DMS79 (cell line): ENCODE measurements around the gene SUPT4H1.

ENCODE experiments used
- DNase-seq: peaks from one replicate; lab custom pipeline; 2025; lab: John Stamatoyannopoulos, UW

The SUPT4H1 gene

DNA sequence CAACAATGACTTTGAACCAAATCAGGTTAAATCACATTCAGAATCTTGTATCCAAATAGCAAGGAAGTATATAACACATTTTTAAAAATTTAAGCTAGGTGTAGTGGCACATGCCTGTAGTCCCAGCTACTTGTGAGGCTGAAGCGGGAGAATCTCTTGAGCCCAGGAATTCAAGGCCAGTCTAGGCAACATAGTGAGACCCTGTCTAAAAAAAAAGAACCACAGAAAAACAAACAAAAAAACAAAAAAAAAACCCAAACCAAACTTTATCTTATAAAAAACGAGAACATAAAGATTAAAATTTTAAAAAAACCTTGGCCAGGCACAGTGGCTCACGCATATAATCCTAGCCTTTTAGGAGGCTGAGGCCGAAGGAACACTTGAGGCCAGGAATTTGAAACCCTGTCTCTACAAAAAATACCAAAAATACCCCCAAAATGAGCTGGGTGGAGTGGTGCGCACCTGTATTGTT, 11.6 kb downstream of the SUPT4H1 start:
- DNase-seq, result no peak

- no peak for DNase-seq
These were observed 12.1 kb downstream of the SUPT4H1 start for GRCh38 chr17:58339755-58340404.

- no peak for DNase-seq
These were observed 12.9 kb downstream of the SUPT4H1 start for GRCh38 chr17:58338841-58339754.

GRCh38 chr17:58338454-58338840, 13.6 kb downstream of the SUPT4H1 start:
- DNase-seq, result no peak

DNA sequence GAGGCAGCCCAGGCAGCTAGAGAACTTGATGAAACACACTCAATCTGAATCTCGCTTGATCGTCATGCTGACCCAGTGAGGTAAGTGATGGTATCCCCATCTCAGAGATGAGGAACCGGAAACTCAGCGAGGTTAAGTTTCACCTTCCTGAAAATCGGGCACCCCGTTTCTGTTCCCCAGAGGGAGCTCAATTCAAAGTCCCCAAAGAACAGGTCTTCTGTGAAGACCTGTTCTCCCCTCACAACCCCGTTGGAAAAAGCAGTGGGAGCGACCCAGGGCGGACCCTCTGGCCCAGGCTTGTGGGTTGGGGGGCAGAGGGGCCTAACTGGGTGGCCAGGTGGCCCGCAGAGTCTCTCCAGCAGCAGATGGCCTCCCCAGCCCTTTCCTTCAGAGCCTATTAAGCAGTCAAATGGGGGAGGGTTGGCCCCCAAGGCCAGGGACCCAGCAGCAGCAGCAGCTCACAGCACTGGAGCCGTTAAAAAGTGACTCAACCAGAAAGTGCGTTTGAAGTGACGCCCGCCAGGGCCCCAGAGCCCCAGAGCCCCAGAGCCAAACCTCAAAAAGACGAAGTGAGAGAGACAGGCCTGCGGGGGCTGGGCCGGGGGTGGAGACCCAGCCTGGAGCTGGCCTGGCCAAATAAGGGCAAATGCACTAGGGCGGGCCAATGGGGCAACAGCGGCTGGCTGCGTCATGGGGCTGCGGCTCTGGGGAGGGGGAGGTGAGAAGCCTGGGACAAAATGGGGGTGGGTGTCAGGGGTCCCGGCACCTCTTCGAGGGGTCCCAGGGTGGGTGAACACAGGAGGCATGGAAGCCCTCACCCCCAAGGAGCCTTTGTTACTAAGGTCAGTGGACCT, 14.2 kb downstream of the SUPT4H1 start:
- no peak for DNase-seq

DNA sequence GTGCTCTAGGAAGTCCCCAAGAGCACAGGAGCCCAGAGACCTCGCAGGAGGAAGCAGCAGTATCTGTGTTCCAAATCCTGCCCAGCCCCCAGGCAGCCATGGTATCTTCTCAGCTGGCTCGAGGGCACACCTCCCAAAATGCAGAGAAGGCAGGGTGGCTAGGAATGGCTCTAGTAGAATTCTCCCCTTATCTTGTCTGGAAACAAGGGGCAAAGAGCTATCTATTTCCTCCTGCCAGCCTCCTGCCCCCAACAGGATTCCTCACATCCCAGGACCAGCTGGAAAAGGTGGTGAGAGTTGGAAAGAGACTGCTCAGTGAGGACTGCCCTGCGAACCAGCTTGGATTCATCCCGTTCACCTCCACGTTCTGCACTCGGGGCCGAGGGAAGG, 14.8 kb downstream of the SUPT4H1 start:
- DNase-seq, result no peak

GRCh38 chr17:58336456-58337209, 15.4 kb downstream of the SUPT4H1 start:
- no peak for DNase-seq

DNA sequence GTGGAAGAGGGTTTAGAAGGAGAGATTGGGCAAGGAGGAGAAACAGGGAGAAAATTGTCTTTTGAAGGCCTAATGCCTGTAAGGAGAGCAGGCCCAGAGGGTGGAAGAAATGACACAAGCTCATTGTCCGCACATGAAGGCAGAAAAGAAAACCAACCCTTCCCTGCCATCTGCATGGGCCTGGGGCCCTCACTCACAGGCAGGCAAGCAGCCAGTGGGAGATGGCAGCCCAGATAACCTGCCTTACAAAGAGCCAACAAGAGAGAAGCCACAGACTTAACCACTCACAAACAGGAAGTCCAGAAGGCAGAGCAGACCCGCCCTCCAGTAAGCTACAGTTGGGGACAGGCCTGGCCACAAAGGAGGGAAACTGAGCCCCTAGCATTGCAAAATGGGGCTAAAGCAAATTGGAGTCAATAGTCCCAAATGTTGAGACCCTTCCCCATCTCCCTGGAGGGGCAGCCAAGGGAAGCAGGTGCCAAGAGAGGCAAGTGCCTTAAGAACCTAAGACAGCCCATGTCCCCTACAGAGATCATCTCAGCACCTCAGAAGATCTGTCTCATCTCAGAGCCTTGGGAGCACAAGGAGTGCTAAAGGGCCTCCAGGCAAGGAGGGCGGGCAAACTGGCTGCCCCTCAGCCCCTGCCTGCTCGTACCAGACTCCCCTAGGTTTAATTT, 16.1 kb downstream of the SUPT4H1 start:
- no peak for DNase-seq

DNA sequence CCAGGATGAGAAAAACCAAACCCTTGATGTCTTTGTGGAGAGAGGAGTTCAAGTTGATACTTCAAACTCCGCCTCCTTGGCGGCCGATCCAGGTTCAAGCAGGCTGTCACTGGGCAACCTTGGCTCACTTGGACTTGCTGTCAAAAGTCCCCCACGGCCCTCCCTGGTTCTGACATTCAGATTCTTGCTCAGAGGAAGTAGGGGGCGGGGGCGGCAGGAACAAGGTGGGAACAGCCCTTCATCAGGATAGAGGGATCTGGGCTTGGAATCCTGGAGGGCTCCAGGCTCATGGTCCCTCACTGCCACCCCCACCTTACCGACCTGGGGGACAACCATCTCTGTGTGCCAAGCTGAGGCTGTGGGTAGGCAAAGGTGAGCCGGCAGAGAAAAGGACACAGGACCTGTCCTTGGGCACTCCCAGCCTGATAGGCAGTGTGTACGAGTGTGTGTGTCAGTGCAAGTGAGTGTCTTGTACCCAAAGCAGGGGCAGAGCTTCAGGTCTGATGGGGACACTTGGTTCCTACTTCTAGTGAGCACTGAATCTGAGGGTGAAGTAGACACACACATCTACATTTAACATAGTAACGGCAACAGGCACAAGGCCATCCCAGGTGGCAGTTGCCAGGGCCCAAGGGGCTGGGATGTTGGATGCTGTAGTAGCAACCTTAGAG, 16.8 kb downstream of the SUPT4H1 start:
- no peak for DNase-seq

DNA sequence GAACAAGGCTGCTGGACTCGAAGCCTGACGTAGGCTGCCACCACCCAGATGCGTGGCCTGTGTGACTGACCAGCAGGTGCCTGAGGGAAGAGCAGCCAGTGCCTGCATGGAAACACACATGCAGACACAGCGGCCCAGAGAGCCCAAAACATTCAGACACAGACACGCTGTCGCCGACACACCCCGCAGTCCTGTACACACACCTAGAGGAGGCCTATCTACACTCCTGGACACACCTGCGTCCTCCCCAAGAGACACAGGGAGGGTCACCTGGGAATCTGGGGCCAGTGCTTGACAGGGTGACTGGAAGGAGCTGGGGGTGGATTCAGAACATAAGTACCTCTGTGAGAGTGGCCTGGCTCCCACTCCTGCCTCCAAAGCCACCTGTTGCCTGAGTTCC, 17.3 kb downstream of the SUPT4H1 start:
- DNase-seq, result no peak

- no peak for DNase-seq
These were observed 17.7 kb downstream of the SUPT4H1 start for GRCh38 chr17:58334256-58334655.

- DNase-seq, result no peak
These were observed 18.2 kb downstream of the SUPT4H1 start for GRCh38 chr17:58333736-58334207.

DNA sequence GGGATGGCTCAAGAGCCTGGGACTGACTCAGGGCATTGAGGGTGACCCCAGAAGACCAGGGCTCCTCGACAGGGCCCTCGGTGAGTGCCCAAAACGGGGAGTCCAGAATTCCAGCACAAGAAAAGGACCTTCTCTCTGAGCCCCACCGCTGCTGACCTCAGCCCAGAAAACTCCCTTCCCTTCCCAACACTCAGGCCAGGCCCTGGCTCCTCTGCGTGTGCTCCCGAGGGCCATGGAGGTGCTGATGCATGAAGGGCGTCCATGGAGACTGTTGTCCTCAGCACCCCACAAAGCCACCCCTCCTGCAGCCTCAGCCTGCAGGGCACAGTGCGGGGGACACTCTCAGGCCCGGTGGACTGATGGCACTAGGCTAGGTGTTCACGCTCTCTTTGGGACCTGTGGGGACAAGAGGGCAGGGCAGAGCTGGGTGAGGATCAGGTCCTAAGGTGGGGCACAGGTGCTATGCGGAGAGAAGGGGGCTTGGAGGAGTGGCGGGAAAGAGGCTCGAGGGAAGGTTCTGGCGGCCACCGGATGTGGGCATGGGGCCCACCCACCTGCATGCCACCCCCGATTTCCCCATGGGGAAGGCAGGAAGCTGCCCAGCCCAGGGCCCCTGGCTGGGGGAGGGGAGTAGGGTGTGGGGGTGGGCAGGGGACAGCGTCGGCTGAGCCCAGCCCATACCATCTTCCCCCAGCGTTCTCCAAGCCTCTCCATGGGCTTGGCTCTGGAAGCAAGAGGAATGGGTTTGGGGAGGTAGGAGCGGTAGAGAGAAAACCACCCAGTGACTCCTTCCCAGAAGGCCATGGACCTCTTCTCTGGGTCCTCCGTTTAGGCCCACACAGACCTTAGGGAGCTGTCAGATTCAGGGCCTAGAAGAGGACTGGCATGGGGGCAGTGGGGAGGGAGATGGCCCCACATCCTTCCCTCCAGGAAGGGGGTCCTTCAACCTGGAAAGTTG, 18.9 kb downstream of the SUPT4H1 start:
- DNase-seq, result no peak

GRCh38 chr17:58331815-58332777, 19.9 kb downstream of the SUPT4H1 start:
- no peak for DNase-seq

GRCh38 chr17:58330997-58331814, 20.8 kb downstream of the SUPT4H1 start:
- DNase-seq, result no peak

DNA sequence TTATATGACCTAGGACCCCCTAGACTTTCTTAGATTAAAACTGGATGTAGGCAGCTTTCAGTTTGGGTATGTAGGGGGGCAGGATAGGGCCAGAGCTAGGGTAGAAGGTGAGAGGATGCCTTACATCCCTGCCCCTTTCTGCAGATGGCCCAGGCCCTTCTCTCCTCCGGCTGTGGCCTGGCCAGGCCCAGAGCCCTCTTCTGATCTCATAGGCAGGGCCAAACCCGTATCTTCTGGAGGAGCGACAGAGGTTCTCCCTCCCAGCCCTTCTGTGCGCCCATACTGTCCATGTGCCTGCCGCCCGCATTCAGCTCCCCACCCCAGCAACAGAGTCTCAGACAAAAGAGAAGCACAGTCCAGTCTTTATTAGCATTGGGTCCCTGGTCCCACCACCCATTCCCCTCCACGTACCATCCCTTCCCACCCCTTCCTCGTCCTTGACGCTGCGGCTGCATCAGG, 21.4 kb downstream of the SUPT4H1 start:
- DNase-seq, result no peak
